Loucy (cell line): ENCODE data around the gene AIG1.

Experiments
- H2AFZ ChIP-seq: fragments of 200-600 bp; sonication (generic); 2 replicates; pipeline ENCODE4 v1.6.0; 2016; ENCODE audit warnings: antibody characterized with exemption, mild to moderate bottlenecking, low read length, moderate library complexity
- H3F3A ChIP-seq: fragments of 200-600 bp; 2 replicates; pipeline ENCODE4 v1.6.0; 2016; ENCODE audit warnings: antibody characterized with exemption, low read depth, mild to moderate bottlenecking
- H3K27me3 ChIP-seq: fragments of 200-600 bp; sonication (generic); 2 replicates; pipeline ENCODE4 v1.6.1; 2014; ENCODE audit warnings: low read length, mild to moderate bottlenecking; ENCODE audit not compliant: insufficient read depth, poor library complexity, severe bottlenecking
- H3K36me3 ChIP-seq: fragments of 200-600 bp; sonication (generic); 2 replicates; pipeline ENCODE4 v1.6.1; 2016; ENCODE audit warnings: low read length; ENCODE audit not compliant: insufficient read depth
- H3K4me1 ChIP-seq: fragments of 200-600 bp; sonication (generic); 2 replicates; pipeline ENCODE4 v1.5.1; 2014; ENCODE audit warnings: low read length, mild to moderate bottlenecking; ENCODE audit not compliant: insufficient read depth, poor library complexity, severe bottlenecking
- H3K4me2 ChIP-seq: fragments of 200-600 bp; sonication (generic); 2 replicates; pipeline ENCODE4 v1.6.0; 2014; ENCODE audit warnings: antibody characterized with exemption, low read length, low read depth, mild to moderate bottlenecking; ENCODE audit not compliant: poor library complexity, severe bottlenecking
- H3K4me3 ChIP-seq: fragments of 200-600 bp; sonication (generic); 2 replicates; pipeline ENCODE4 v1.5.1; 2014; ENCODE audit warnings: low read length, mild to moderate bottlenecking, mixed read lengths; ENCODE audit not compliant: poor library complexity, severe bottlenecking
- H3K79me2 ChIP-seq: fragments of 200-600 bp; sonication (generic); 2 replicates; pipeline ENCODE4 v1.6.1; 2014; ENCODE audit warnings: low read length; ENCODE audit not compliant: insufficient read depth
- H3K9ac ChIP-seq: fragments of 200-600 bp; sonication (generic); 2 replicates; pipeline ENCODE4 v1.6.0; 2014; ENCODE audit warnings: mild to moderate bottlenecking, low read depth, low read length, moderate library complexity; ENCODE audit not compliant: poor library complexity, severe bottlenecking
- H3K9me2 ChIP-seq: fragments of 200-600 bp; sonication (generic); replicated peaks from 2 replicates; pipeline ENCODE4 v1.6.1; 2016; ENCODE audit warnings: low read depth, low read length, mixed read lengths
- H3K9me3 ChIP-seq: fragments of 200-600 bp; sonication (generic); 2 replicates; pipeline ENCODE4 v1.6.1; 2014; ENCODE audit warnings: mild to moderate bottlenecking, antibody characterized with exemption, low read length, low read depth; ENCODE audit not compliant: insufficient read depth
- H4K20me1 ChIP-seq: fragments of 200-600 bp; sonication (generic); 2 replicates; pipeline ENCODE4 v1.6.0; 2014; ENCODE audit warnings: antibody characterized with exemption, low read length, mild to moderate bottlenecking; ENCODE audit not compliant: insufficient read depth, poor library complexity, severe bottlenecking
- CTCF ChIP-seq: fragments of 200-600 bp; sonication (generic); conservative IDR thresholded peaks from 2 replicates; pipeline ENCODE4 v1.5.1; 2014; ENCODE audit warnings: mild to moderate bottlenecking, antibody characterized with exemption, low read length
- EZH2phosphoT487 ChIP-seq: fragments of 200-600 bp; IDR thresholded peaks from 2 replicates; pipeline ENCODE4 v1.6.1; 2018; ENCODE audit warnings: antibody characterized with exemption, mild to moderate bottlenecking, moderate library complexity, borderline replicate concordance

The AIG1 gene

GRCh38 chr6:143279385-143279784 lies 218.7 kb downstream of the AIG1 start:
- H3K9me3 ChIP-seq = no peaks in the 10 kb centered on the region
- no peaks in the 10 kb centered on the region for H3K4me1 ChIP-seq
- no peaks in the 10 kb centered on the region for H3K9me2 ChIP-seq
- H2AFZ ChIP-seq = no peak overlapping the region
- no peak overlapping the region for H3K4me2 ChIP-seq
- no peak overlapping the region for H3K4me3 ChIP-seq
- H3K27me3 ChIP-seq = no peaks in the 10 kb centered on the region
- no peaks in the 10 kb centered on the region for H4K20me1 ChIP-seq
- no peak overlapping the region for H3K9ac ChIP-seq
- no peaks in the 10 kb centered on the region for H3F3A ChIP-seq
- TF ChIP-seq CTCF (peak; percentile 62), EZH2phosphoT487 (no peak)
- H3K79me2 ChIP-seq = no peaks in the 10 kb centered on the region
- H3K36me3 ChIP-seq = no peaks in the 10 kb centered on the region

- H3K9me2 ChIP-seq = no peaks in the 10 kb centered on the region
- no peaks in the 10 kb centered on the region for H3K4me1 ChIP-seq
- no peaks in the 10 kb centered on the region for H3K36me3 ChIP-seq
- H3K4me3 ChIP-seq = no peak overlapping the region
- no peaks in the 10 kb centered on the region for H3F3A ChIP-seq
- no peaks in the 10 kb centered on the region for H3K79me2 ChIP-seq
- H3K4me2 ChIP-seq = no peak overlapping the region
- H3K9ac ChIP-seq = no peak overlapping the region
- no peaks in the 10 kb centered on the region for H3K9me3 ChIP-seq
- H3K27me3 ChIP-seq = no peaks in the 10 kb centered on the region
- H4K20me1 ChIP-seq = no peaks in the 10 kb centered on the region
- TF ChIP-seq EZH2phosphoT487 (no peak), CTCF (no peak)
- H2AFZ ChIP-seq = no peak overlapping the region
Measured at GRCh38 chr6:143283887-143284645, 223.4 kb downstream of the AIG1 start.

GRCh38 chr6:143286251-143286795 lies 225.6 kb downstream of the AIG1 start:
- no peaks in the 10 kb centered on the region for H3K4me1 ChIP-seq
- H4K20me1 ChIP-seq = no peaks in the 10 kb centered on the region
- H2AFZ ChIP-seq = no peak overlapping the region
- no peak overlapping the region for H3K4me2 ChIP-seq
- no peaks in the 10 kb centered on the region for H3K36me3 ChIP-seq
- no peak overlapping the region for H3K9ac ChIP-seq
- TF ChIP-seq EZH2phosphoT487 (no peak), CTCF (no peak)
- H3K4me3 ChIP-seq = no peak overlapping the region
- H3K79me2 ChIP-seq = no peaks in the 10 kb centered on the region
- H3K9me3 ChIP-seq = no peaks in the 10 kb centered on the region
- H3F3A ChIP-seq = no peaks in the 10 kb centered on the region
- no peaks in the 10 kb centered on the region for H3K9me2 ChIP-seq
- no peaks in the 10 kb centered on the region for H3K27me3 ChIP-seq
